HepG2 (cell line): ENCODE measurements around the gene OVCH1.

Experiments used
- GTF3A ChIP-seq: sonication (generic); formaldehyde crosslinking; conservative IDR thresholded peaks from 2 replicates; pipeline ENCODE4 v1.4.0; 2020; ENCODE audit warnings: mild to moderate bottlenecking, missing genetic modification reagents
- NFYB ChIP-seq: sonication (generic); formaldehyde crosslinking; IDR thresholded peaks from 2 replicates; pipeline ENCODE4 v1.4.0; 2020; ENCODE audit warnings: missing genetic modification reagents
- SRF ChIP-seq: IDR thresholded peaks from 2 replicates; pipeline ENCODE4 v1.6.1; 2011; ENCODE audit warnings: mild to moderate bottlenecking, low read depth, low read length, moderate library complexity
- USF2 ChIP-seq, 2 experiments: sonication (generic) in 1 of 2; formaldehyde crosslinking in 1 of 2; IDR thresholded peaks; 2 replicates each; pipeline versions ENCODE4 v1.5.1 to v1.6.1; 2011 to 2020; ENCODE audit warnings: borderline replicate concordance in 1 of 2, low read depth in 1 of 2, low read length in 1 of 2, mild to moderate bottlenecking in 1 of 2, missing genetic modification reagents in 1 of 2, moderate library complexity in 1 of 2

GRCh38 chr12:29448157-29448556 lies 49.3 kb downstream of the OVCH1 start:
- no peak for TF ChIP-seq SRF
- TF ChIP-seq GTF3A: no peak
- TF ChIP-seq USF2 (IDR thresholded peaks at IDR 0.05; ENCODE audit: low read depth, low read length): no peak
- no peak for TF ChIP-seq USF2 (CRISPR knock-in tag; IDR thresholded peaks at IDR 0.05; ENCODE audit: borderline replicate concordance)
- TF ChIP-seq NFYB (CRISPR knock-in tag): no peak
